ENCODE results near the gene PTGIR.
A peak's percentile ranks its signal among the peaks of the same experiment; 100 is the strongest.
"Not testable (repeated sequence)": the region's sequence is repeated elsewhere in the genome, so short reads cannot be mapped to it uniquely, and the experiment has no call there.

PTGIR gene

DNA sequence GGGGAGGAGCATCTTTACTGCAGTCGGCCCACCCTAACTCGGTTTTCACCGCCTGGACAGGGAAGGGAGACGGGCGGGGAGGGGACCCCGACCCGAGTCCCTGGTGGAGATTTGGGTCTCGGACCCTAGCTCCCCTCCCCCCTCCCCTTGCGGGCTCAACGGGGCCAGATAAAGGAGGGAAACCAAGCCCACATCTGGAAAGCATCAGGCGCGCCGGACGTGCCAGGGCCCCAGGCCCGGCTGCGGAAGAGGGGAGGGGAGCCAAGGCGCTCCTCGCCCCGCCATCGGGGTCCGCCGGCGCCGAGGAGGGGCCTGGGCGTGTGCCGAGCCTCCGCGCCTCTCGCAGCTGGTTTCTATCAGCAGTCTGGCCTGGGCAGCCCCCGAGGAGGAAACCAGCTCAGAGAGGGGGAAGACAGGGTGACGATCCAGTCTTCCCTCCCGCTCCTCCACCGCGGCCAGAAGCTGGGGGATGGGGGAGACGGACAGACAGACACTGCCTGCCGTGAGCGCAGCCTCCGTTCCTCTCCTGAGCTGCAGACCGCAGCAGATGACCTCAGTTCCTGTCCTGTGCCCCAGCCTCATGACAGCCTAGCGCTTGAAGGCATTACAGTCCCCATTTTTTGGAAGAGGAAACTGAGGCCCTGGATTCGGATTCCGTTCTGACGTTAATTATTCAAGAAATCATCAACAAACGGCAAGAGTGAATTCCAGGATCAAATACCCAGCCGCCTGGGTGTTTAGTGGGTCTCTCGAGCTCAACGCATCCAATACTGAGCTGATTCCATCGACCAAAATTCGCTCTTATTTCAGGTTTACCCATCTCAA lies 14.7 kb upstream of the PTGIR start:
- DNase-seq (ENCODE audit: low read depth in 3 of 3): no peak

DNA sequence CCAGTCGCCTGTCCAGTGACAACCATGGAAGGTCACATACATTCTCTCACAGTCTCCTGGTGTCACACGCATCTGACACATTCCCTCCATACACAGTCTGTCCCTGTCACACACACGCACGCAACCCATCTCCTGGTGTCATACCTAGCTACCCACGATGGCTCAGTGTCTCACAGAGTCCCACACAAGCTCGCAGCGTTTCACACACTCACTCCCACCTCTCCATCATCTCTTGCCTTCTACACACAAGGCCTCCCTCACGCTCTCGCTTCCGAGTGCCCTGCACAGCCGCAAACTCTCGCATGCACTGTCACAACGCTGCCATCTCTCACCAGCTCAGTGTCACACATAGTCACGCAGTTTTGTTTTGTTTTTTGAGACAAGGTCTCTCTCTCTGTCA lies 12.3 kb upstream of the PTGIR start:
- DNase-seq (ENCODE audit: low read depth in 3 of 3): no peak

DNA sequence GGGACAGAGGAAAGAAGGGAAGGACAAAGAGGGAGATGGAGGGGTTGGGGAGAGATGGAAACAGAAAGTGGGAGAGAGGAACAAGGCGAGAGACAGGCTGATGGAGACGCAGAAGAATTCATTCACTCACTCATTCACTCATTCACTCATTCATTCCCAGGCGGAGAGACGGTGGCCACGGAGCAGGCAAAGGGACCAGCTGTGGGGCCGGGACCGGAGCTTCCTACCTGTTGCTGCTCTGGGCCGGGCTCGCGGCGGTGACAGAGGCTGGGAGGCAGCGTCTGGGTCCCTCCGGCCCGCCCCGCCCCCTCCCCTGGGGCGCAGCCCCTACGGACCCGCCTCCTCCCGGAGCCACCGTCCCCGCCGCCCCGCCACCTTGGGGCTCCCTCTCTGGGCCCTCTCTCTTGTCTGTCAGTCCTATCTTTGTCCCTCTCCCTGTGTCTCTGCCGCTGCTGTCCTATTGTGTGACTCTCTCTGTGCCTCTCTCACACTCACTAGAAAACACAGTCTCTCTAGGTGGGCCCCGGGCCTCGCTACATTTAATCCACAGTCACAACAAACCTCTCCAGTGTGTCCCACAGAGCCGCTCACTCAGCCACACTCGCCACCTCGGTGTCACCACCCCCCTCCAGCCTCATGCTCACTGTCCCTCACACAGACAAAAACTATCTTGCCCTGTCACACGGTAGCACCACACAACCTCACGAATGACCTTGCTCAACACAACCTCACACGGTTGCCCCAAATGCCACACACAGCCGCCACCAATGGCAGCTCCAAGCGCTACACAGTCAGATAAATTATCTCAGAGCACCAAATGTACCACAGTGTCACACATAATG lies 11.3 kb upstream of the PTGIR start, which contains the start of gene GNG8:
Gene GNG8, minus strand, starts transcription at position 283 of the 842 bp plus-strand sequence. CDS start 1,520 bp downstream, outside the sequence.
- DNase-seq (ENCODE audit: low read depth in 3 of 3): no peak

DNA sequence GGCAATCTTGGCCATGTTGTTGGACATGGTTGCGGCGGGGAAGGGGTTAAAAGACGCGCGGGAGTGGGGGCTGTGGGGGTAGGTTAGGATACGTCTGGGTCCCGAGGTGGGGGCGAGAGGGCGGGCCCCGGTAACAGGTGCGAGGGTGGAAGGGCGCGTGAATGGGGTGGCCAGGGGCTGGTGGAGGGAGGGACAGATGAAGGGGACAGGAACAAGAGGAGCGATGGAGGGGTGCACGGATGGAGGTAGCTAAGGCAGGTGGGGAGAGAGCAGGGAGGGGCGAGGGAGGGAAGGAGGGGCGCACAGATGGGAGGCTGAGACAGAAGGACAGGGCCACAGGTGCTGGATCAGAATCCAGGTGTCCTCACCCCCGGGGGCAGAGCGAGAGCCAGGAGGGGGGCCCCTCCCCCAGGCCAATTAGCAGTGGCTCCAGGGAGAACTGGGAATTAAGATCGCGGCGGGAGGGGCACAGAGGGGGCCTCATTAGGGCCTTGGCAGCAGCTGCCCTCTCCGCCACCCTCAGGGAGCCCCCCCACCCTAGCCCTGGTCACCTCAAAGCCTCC lies 9.8 kb upstream of the PTGIR start:
- DNase-seq (ENCODE audit: low read depth in 3 of 3): no peak

DNA sequence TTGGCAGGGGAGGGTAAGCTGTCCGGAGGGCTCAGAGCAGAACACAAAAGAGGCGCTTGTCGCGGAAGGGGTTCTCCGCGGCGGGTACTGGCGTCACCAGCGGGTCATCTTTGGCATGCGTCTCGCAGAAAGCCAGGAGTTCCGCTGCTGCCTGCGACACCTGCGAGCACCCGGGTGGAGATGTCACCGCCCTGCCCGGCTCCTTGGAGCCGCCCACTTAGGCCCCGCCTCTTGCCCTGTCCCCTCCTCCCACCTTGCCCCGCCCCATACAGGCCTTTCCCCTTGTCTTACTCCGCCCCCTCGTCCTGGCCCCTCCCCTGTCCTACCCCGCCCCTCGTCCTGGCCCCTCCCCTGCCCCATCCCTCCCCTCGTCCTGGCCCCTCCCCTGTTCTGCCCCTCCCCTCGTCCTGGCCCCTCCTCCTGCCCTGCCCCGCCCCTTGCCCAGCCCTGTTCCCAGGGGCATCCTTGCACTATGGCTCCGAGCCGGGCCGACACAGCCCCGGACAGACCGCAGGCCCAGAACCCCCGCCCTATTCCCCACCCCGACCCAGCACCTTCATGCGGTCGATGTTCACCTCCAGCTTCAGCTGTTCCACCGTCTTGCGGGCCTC lies 9.3 kb upstream of the PTGIR start:
- peak; percentile 88 to 97 (median 91) for DNase-seq (ENCODE audit: low read depth in 3 of 3)

DNA sequence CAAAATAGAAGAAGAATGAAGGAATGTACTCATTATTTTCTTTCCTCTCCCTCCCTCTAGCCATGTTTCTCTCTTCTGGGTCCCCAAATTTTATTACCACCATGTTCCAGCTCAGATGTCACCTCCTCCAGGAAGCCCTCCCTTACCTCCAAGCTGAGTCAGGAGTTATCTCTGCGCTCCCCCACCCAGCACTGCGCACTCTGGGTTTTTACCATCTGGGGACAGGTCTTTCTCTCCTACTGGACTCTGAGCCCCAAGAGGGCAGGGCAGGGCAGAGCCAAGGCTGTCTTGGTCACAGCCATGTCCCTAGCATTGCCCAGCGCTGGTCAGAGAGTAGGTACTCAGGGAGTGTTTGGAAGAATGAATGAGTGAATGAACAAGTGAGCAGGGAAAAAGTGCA lies 8.2 kb upstream of the PTGIR start:
- DNase-seq (ENCODE audit: low read depth in 3 of 3): no peak

DNA sequence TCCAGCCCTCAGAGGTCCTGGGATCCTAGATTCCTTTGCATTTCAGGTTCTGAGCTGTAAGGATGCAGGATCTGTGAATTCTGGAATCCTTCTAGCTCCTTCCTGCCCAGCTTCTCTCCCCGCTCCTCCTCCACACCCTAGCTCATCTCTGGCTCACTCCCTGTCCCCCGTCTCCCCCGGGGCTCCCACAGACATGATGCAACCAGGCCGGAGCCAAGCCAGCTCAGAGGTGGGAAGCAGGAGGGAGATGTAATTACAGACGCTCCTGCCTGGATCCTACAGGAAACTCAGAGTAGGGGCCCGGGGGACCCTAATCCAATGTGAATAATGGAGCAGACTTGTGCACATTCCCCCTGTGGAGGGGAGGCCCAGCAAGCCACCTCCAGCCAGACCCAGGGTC lies 6.6 kb upstream of the PTGIR start:
- DNase-seq (ENCODE audit: low read depth in 3 of 3): no peak

DNA sequence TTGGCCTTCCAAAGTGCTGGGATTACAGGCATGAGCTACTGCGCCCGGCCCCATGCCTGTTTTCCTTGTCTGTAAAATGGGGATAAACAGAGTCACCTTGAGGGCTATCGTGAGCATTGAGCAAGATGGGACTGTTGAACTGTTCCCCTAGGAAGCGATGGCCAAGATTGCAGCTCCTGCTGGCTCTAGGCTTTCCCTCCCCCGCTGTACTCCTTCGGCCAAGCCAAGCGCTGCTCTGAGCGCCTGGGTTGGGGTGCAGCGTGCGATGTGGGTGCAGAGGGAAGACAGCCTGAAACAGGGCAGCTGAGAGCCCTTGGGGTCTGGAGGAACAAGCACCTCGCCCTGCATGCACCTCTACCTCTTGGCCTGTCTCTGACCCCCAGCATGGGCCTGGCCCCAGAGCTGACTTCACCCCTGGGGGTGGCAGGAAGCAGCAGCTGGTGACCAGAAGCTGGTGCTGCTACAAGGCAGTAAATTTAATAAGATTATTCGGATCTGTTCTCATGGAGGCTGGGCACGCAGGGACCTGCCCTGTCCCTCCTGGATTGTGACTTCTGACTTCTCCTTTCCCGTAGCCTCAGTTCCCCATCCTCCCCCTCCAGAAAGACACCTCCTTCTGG lies 5.8 kb upstream of the PTGIR start:
- no peak for DNase-seq (ENCODE audit: low read depth in 3 of 3)

DNA sequence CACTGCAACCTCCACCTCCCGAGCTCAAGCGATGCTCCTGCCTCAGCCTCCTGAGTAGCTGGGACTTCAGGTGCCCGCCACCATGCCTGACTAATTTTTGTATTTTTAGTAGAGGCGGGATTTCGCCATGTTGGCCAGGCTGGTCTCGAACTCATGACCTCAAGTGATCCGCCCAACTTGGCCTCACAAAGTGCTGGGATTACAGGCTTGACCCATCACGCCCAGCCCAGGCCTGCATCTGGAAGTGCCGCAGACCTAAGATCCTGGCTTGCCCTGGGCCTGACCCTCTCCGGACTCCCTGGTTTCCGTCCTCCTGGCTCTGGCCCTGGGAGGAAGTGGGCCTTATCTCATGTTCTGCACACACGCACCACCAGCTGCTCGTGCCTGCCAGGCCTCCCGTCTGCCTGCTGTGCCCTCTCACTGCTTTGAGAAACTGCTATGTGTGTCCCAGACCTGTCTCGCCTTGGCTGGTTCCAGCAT lies 4.7 kb upstream of the PTGIR start:
- DNase-seq (ENCODE audit: low read depth in 3 of 3): no peak

DNA sequence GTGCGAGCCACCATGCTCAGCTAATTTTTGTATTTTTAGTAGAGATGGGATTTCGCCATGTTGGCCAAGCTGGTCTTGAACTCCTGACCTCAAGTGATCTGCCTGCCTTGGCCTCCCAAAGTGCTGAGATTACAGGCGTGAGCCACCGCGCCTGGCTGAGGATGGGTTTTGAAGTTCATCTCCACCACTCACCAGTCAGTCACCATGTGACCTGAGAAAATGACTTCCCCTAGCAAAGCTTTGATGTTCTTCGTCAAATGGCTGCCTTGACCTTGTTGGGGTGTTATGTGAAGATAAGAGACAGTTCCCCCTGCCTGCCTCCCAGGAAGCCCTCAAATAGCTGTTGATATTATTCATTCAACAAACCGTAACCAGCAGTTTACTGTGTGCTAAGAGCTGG lies 4.1 kb upstream of the PTGIR start:
- not testable (repeated sequence) for DNase-seq (ENCODE audit: low read depth in 3 of 3)

DNA sequence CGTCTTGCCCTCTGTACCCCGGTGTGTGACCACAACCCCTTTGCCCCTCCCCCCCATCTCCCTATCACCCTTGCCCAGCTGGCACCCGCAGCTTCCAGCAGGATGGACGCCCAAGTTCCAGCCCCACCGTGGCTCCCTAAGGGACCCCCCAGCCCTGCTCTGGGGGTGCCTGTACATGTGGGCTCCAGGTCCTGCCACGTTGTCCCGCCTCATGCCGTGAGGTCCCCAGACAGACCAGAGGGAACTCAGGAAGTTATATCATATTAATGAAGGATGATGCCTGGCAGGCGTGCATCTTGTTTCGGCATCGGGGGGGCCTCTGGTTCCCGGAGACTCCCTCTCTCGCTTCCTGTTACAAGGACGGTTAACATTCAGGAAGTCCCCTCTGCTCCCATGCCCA lies 1.6 kb upstream of the PTGIR start:
- DNase-seq (ENCODE audit: low read depth in 3 of 3): no peak

DNA sequence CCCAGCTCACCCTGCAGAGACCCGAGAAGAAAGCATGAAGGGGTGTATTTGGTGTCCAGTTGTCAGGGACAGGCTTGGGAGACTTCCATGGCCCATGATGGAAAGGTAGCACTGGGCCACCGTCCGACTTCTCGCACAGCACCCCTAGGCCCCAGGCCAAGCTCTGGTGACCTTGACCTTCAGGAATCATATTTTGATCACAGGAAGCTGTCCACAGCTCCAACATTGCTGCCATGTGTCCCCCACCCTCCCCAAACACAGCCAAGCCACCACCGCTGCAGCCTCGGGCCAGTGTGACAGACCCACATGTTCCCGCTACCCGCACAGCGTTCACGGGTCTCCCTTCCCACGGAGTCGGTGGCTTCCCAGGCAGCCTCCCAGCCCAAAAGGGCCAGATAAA lies 842 bp upstream of the PTGIR start:
- no peak for DNase-seq (ENCODE audit: low read depth in 3 of 3)

DNA sequence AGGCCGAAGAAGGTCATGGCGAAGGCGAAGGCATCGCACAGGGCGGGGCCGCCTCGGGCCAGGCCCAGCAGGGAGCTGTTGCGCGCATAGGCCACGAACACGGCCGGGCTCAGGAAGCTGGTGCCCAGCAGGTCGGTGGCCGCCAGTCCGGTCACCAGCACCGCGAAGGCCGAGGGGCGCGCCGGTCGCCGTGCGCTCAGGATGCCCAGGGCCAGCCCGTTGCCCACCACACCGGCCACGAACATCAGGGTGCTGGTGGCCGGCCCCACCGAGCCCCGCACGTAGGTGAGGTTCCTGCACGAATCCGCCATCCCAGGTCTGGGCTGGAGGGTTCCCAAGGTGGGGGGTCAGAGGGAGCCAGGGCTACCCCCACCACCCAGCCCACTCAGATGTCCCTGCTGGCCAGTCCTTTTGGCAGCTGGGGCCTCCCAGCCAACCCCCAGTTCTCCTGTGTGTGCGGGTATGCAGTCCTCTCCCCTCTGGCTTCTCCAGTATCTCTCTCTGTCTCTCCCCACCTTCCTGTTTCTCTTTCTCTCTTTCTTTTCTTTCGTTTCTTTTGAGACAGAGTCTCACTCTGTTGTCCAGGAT lies 880 bp downstream of the PTGIR start:
- no peak for DNase-seq (ENCODE audit: low read depth in 3 of 3)

DNA sequence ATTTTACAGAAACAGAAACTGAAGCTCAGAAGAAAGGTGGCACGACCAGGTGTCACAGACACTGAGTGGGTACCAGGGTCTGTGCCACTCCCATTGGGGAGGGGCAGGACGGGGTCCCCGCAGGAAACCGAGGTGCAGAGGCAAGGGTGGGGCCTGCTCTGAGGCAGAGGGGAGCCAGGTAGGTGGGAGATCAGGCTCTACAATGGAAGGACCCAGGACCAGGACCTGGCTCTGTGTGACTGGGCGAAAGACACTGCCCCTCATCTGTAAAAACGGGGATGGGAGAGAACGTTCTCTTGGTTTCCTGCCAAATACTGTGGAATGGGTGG lies 2.8 kb downstream of the PTGIR start:
- no peak for DNase-seq (ENCODE audit: low read depth in 3 of 3)

DNA sequence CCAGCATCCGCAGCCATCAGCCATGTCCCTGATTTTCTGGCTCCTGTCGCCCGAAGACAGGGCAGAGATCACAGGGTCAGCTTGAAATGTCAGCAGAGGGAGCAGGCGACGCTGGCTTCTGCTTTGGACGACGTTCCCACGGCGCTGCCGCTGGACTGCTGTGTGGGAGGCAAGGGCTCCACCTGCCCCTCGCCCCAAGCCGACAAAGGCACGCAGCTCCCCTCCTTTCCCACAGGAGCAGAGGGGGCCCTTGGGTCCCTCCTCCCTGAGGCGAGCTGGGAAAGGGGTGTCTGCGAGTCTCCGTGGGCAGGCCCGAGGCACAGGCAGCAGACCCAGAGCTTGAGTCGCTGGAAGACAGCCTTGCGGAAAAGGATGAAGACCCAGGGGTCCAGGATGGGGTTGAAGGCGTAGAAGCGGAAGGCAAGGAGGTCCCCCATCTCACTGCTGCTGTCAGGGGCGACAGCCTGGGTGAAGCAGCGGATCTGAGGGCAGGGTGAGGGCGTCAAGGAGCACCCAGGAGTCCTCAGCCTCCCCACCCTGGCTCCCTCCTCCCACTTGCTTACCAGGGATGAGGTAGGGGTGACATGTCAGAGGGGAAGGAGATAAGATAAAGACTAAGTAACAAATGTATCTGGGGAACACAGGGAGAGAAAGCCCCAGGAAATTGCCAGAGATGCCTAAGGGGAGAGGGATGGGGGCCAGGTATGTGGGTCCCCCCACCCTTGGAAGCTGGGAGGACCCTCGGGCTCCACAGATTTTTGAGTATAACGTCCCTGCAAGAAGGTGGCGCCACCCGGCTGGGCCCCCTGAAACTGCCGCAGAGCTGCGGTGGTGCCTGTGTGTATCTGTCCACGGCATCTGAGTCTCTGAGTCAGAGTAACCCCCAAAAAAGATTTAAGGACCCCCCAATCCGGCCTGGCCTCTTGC lies 3.4 kb downstream of the PTGIR start:
- DNase-seq (ENCODE audit: low read depth in 3 of 3): no peak

DNA sequence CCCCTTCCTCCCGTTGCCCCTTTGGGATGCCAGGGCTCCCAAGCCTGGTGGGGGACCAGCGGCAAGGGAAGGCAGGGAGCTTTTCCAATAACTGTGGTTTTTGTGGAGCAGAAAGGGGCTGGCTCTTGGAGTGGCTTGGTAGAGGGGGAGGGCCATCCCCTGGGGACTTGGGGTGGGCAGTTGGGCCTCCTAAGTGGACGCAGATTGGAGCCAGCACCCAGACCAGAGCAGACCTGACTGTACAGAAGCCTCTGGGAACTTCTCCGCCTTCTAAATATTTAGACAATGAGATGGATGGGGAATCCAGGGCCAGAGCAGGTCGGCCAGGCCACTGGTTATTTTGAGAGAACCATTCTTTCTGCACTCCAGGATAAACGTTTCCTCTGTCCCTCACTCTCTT lies 4.2 kb downstream of the PTGIR start:
- no peak for DNase-seq (ENCODE audit: low read depth in 3 of 3)

DNA sequence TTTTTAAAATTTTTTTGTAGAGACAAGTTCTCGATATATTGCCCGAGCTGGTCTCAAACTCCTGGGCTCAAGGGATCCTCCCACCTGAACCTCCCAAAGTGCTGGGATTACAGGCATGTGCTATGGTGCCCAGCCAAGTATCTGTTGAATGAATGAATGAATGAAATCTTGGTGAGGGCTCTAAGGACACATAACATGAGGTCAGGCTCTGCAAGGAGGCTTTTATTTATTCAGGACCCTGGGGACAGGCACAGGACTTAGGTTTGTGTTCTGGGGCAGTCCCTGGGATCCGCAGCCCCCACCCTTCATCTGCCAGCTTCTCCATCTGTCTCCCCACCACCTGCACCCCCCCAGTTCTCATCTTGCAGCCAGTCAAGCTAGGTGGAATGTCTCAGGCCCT lies 4.6 kb downstream of the PTGIR start:
- no peak for DNase-seq (ENCODE audit: low read depth in 3 of 3)

DNA sequence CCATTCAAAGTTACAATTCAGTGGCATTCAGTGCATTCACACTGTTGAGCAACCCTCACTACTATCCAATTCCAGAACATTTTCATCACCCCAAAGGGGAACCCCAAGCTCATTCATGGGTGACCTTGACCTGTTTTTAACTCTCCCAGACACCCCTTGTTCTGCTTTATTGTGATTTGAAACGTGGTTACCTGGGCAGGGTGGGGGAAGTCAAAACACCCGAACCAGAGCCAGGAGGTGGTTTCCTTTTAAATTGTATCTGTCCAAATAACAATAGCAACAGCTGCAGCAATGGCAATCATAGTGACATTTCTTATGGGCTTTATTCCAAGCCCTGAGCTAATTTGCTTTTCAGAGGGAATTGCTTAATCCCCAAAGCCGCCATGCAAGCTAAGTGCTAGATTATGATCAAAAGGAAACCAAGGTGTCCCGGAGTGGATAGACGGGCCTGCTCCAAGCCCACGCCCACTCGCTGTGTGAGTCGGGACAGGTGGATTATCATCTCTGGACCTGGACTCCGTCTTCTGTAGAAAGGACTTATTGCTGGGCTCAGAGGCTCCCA lies 6.1 kb downstream of the PTGIR start:
- DNase-seq (ENCODE audit: low read depth in 3 of 3): no peak

DNA sequence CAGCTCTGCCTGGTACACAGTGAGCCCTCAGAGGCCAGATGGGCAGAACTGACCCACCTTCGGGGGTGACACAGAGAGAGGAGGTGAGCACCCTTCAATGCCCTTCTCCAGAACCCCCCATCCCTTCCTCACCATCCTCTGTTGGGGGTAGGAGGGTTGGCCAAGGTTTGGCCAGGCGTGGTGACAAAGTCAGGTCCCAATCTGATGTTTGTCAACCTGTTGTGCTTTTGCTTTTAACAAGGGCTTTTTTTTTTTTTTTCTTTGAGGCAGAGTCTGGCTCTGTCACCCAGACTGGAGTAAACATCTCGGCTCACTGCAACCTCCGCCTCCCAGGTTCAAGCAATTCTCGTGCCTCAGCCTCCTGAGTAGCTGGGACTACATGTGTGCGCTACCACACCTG lies 7.3 kb downstream of the PTGIR start:
- no peak for DNase-seq (ENCODE audit: low read depth in 3 of 3)

Measured in stimulated activated CD4-positive, alpha-beta T cell treated with anti-CD3 and anti-CD28 coated beads, TNF-alpha, amount 100 ng/mL, for 24 hours (primary cell).